Measurements from ENCODE around the gene CYBC1. TPM values are rescaled to one million over a fixed set of nuclear protein-coding genes. Genes with fewer than 3 reads are reported as not detected.

CYBC1 gene
- total and polyA plus RNA-seq, 9 of the 15 experiments (the other 6 are each of a cell fraction or from before 2014, with no cell fraction given): 1.3 to 71.8 (median 49.9) TPM

DNA sequence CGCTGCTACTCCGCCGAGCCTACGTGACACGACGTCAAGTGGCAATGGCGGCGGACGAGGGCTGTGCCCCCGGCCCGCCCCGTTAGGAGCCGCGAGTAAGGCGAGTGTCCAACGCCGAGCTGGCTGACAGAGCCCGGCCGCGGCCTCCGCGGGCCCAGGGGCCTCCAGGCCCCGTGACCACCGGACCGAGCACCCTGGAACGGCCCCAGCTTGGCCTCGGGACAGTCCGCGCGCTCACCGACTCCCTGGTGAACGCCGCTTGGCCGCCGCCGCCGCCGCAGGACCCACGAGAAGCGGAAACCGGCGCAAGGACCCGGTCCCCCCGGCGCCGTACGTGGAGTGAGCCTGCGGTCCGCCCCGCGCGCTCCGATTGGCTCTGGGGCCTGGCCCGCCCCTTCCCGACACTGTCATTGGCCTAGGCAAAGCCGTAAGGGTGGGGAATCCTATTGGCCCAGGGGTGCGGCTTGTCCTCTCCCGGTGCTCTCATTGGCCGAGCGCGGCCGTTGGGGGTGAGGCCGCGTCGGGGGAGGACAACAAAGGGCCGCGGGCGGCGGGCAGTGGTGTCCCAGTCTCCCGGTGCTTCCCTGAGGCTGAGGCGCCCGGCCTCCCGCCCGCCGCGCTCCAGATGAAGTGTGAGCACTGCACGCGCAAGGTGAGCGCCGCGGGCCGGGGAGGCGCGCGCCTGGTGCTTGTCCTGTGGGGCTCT, 7.8 kb upstream of the CYBC1 start, which contains the start of gene NARF (continued):
- TF ChIP-seq, protein P1, sequence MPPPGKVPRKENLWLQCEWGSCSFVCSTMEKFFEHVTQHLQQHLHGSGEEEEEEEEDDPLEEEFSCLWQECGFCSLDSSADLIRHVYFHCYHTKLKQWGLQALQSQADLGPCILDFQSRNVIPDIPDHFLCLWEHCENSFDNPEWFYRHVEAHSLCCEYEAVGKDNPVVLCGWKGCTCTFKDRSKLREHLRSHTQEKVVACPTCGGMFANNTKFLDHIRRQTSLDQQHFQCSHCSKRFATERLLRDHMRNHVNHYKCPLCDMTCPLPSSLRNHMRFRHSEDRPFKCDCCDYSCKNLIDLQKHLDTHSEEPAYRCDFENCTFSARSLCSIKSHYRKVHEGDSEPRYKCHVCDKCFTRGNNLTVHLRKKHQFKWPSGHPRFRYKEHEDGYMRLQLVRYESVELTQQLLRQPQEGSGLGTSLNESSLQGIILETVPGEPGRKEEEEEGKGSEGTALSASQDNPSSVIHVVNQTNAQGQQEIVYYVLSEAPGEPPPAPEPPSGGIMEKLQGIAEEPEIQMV (tag; conservative IDR thresholded peaks at IDR 0.05; ENCODE audit: low read depth): no peak
- TF ChIP-seq, protein P2, sequence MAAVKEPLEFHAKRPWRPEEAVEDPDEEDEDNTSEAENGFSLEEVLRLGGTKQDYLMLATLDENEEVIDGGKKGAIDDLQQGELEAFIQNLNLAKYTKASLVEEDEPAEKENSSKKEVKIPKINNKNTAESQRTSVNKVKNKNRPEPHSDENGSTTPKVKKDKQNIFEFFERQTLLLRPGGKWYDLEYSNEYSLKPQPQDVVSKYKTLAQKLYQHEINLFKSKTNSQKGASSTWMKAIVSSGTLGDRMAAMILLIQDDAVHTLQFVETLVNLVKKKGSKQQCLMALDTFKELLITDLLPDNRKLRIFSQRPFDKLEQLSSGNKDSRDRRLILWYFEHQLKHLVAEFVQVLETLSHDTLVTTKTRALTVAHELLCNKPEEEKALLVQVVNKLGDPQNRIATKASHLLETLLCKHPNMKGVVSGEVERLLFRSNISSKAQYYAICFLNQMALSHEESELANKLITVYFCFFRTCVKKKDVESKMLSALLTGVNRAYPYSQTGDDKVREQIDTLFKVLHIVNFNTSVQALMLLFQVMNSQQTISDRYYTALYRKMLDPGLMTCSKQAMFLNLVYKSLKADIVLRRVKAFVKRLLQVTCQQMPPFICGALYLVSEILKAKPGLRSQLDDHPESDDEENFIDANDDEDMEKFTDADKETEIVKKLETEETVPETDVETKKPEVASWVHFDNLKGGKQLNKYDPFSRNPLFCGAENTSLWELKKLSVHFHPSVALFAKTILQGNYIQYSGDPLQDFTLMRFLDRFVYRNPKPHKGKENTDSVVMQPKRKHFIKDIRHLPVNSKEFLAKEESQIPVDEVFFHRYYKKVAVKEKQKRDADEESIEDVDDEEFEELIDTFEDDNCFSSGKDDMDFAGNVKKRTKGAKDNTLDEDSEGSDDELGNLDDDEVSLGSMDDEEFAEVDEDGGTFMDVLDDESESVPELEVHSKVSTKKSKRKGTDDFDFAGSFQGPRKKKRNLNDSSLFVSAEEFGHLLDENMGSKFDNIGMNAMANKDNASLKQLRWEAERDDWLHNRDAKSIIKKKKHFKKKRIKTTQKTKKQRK (IDR thresholded peaks at IDR 0.05; ENCODE audit: borderline replicate concordance, low read depth, low read length): 0 out of 2 replicates have a peak, but pooled peaks have one; percentile 17
- TF ChIP-seq ZNF551 (CRISPR knock-in tag; IDR thresholded peaks at IDR 0.05) (no peak), PHTF2 (CRISPR knock-in tag; IDR thresholded peaks at IDR 0.05) (no peak), ZC3H4 (CRISPR knock-in tag; IDR thresholded peaks at IDR 0.05; ENCODE audit: borderline replicate concordance) (no peak; the same call in 1 of the 2 replicates), MED1 (CRISPR knock-in tag; IDR thresholded peaks at IDR 0.05; ENCODE audit: borderline replicate concordance) (no peak), DPF2 (IDR thresholded peaks at IDR 0.05) (no peak), NR2F6 (CRISPR knock-in tag; IDR thresholded peaks at IDR 0.05) (no peak), STAG1 (CRISPR knock-in tag; IDR thresholded peaks at IDR 0.05; ENCODE audit: borderline replicate concordance) (no peak), ZNF217 (CRISPR knock-in tag; IDR thresholded peaks at IDR 0.05) (no peak), ERF (CRISPR knock-in tag; IDR thresholded peaks at IDR 0.05) (peak; percentile 95), CXXC5 (CRISPR knock-in tag; IDR thresholded peaks at IDR 0.05) (peak; percentile 97), ZNF354B (CRISPR knock-in tag; IDR thresholded peaks at IDR 0.05) (no peak), ZNF561 (CRISPR knock-in tag; conservative IDR thresholded peaks at IDR 0.05) (no peak)
- TF ChIP-seq, protein P3, sequence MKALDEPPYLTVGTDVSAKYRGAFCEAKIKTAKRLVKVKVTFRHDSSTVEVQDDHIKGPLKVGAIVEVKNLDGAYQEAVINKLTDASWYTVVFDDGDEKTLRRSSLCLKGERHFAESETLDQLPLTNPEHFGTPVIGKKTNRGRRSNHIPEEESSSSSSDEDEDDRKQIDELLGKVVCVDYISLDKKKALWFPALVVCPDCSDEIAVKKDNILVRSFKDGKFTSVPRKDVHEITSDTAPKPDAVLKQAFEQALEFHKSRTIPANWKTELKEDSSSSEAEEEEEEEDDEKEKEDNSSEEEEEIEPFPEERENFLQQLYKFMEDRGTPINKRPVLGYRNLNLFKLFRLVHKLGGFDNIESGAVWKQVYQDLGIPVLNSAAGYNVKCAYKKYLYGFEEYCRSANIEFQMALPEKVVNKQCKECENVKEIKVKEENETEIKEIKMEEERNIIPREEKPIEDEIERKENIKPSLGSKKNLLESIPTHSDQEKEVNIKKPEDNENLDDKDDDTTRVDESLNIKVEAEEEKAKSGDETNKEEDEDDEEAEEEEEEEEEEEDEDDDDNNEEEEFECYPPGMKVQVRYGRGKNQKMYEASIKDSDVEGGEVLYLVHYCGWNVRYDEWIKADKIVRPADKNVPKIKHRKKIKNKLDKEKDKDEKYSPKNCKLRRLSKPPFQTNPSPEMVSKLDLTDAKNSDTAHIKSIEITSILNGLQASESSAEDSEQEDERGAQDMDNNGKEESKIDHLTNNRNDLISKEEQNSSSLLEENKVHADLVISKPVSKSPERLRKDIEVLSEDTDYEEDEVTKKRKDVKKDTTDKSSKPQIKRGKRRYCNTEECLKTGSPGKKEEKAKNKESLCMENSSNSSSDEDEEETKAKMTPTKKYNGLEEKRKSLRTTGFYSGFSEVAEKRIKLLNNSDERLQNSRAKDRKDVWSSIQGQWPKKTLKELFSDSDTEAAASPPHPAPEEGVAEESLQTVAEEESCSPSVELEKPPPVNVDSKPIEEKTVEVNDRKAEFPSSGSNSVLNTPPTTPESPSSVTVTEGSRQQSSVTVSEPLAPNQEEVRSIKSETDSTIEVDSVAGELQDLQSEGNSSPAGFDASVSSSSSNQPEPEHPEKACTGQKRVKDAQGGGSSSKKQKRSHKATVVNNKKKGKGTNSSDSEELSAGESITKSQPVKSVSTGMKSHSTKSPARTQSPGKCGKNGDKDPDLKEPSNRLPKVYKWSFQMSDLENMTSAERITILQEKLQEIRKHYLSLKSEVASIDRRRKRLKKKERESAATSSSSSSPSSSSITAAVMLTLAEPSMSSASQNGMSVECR (CRISPR knock-in tag; IDR thresholded peaks at IDR 0.05): peak; percentile 2
- TF ChIP-seq, protein P4, sequence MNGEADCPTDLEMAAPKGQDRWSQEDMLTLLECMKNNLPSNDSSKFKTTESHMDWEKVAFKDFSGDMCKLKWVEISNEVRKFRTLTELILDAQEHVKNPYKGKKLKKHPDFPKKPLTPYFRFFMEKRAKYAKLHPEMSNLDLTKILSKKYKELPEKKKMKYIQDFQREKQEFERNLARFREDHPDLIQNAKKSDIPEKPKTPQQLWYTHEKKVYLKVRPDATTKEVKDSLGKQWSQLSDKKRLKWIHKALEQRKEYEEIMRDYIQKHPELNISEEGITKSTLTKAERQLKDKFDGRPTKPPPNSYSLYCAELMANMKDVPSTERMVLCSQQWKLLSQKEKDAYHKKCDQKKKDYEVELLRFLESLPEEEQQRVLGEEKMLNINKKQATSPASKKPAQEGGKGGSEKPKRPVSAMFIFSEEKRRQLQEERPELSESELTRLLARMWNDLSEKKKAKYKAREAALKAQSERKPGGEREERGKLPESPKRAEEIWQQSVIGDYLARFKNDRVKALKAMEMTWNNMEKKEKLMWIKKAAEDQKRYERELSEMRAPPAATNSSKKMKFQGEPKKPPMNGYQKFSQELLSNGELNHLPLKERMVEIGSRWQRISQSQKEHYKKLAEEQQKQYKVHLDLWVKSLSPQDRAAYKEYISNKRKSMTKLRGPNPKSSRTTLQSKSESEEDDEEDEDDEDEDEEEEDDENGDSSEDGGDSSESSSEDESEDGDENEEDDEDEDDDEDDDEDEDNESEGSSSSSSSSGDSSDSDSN (IDR thresholded peaks at IDR 0.05; ENCODE audit: borderline replicate concordance in 1 of 2, low read depth in 2 of 2, low read length in 2 of 2): 0 out of 4 replicates have a peak, but pooled peaks of 1 of the 2 experiments have one; percentile 63

All from K562 (cell line).